ENCODE measurements around the gene WFDC2.

The WFDC2 gene

DNA sequence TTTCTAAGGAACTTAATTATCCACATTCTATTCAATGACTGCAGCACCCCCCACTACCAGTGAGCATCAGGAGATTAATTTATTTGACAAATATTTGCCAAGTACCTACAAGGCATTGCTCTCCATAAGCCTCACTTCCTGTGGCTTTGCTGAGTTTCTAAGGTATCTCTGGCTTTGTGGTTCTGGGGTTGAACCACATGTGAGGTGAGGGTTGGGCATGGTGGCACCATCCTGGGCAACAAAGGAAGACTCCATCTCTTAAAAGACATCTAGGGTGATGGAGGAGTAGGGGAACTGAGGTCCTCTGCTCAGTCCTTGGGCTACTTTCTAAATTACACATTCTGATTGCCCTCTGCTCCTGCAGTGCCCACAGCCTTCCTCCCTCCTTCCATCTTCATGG, 25.5 kb upstream of the WFDC2 start:
- peaks cover 16% of the 10 kb centered on the region for H3K27me3 Mint-ChIP-seq

DNA sequence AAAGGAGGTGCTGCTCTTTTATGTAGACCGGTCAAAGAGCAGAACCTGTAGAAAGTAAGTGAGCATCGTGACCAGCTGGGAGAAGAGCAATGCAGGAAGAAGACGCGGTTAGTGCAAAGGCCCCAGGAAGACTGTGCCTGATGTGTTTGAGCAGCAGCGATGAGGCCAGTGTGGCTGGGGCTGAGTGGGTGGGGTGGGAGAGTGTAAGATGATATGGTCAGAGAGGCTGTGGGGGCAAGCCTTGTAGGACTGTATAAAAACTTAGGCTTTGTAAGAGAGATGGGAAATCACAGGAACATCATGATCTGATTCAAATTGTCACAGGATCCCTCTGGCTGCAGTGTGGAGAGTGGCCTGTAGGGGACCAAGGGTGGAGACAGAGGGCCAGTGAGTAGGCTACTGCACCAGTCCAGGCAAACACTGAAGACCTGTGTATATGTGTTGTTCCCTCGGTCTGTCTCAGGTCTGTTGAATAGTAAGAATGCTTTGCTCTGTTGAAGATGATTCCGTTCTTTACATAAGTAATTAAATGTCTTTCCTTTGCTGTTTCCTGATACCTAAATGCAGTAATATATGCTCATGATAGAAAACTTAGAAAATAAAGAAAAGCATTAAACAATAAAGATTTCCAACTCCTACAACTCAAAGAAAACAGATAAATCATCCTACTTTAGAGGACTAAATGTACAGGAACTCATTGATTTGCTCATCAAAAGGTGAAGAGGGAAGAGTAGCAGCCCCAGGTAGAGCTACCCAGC, 23.6 kb upstream of the WFDC2 start:
- H3K4me3 Mint-ChIP-seq: no peak overlapping the region
- peaks cover 15% of the 10 kb centered on the region for H3K4me1 Mint-ChIP-seq
- peaks cover 16% of the 10 kb centered on the region for H3K27me3 Mint-ChIP-seq
- no peaks in the 10 kb centered on the region for H3K9me3 Mint-ChIP-seq
- DNase-seq: peak in 1 of 2 donors; percentile 30
- ATAC-seq: peak; percentile 71
- no peak overlapping the region for H3K27ac Mint-ChIP-seq

More for the DNA sequence above, 25.5 kb upstream of the WFDC2 start:
- no peaks in the 10 kb centered on the region for H3K9me3 Mint-ChIP-seq
- no peak overlapping the region for H3K4me3 Mint-ChIP-seq
- H3K27ac Mint-ChIP-seq: no peak overlapping the region
- DNase-seq: peak; percentile 25 to 54
- H3K4me1 Mint-ChIP-seq: peaks cover 15% of the 10 kb centered on the region
- ATAC-seq: peak; percentile 91

DNA sequence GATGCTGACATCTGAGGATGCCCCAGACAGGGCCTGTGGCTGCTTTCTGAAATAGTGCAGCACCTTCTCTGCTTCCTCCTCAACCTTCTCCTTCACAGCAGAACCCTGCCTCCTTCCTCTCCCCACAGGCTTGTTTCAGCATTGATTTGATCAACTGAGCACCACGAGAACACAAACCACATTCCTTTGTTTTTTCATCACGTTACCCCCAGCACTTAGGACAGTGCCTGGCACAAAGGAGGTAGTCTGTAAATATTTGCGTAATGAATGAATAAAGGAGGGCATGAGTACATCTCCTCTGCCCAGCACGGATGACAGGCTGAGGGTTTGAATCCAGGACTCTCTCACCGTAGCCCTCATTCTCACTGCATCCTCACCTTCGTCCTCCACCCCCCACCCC, 21.3 kb upstream of the WFDC2 start:
- no peak overlapping the region for H3K4me3 Mint-ChIP-seq
- DNase-seq (no peak), ATAC-seq (no peak)
- H3K27ac Mint-ChIP-seq: no peak overlapping the region
- H3K27me3 Mint-ChIP-seq: peaks cover 16% of the 10 kb centered on the region
- no peaks in the 10 kb centered on the region for H3K9me3 Mint-ChIP-seq
- peaks cover 20% of the 10 kb centered on the region for H3K4me1 Mint-ChIP-seq

DNA sequence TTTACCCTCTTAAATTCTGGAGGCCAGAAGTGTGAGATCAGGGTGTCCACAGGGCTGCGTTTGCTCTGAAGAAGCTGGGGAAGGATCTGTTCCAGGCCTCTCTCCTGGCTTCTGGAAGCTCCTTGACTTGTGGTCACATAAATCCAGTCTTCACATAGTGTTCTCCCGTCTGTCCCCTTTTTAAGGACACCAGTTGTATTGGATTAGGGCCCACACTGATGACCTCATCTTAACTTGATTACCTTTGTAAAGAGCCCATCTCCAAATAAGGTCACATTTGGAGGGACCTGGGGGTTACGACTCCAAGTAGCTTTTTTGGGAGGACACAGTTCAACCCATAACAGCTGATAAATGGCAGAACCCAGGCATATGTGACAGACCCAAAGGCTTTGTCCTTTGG, 20.0 kb upstream of the WFDC2 start:
- no peak for ATAC-seq
- Mint-ChIP-seq H3K4me3 (no peak overlapping the region), H3K27ac (no peak overlapping the region), H3K9me3 (no peaks in the 10 kb centered on the region), H3K4me1 (peaks cover 9% of the 10 kb centered on the region), H3K27me3 (peaks cover 11% of the 10 kb centered on the region)
- no peak for DNase-seq

DNA sequence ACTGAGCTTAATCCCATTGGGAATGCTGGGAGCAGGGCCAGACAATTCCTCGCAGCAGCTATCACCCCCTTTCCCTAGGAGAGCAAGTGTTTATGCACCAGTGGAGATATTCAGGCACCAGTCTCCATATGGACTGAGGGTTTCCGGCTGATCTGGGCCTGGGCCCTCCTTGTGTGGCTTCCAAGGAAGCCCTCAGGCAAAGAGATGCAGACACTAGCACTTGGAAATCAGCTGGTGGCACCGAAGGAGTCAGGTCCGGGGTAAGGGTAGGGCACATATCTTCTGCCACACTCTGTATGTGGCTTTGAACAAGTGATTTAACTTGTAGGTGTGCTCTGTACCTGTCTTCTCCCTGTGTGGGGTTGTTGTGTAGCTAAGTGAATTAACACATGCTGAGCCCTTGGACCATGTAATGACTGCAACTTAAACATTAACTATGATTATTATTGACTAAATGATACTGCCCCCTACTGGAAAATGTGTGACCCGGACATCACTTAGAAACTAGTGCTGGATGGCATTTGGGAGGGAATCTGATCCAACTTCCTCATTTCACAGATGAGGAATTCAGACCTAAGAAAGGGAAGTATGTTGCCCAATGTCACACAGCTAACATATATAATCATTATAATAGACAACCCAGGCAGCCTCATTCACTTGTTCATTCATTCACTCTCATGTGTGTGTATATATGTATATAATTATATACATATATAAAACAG, 19.3 kb upstream of the WFDC2 start:
- H3K4me3 Mint-ChIP-seq: no peak overlapping the region
- H3K9me3 Mint-ChIP-seq: no peaks in the 10 kb centered on the region
- peaks cover 5% of the 10 kb centered on the region for H3K4me1 Mint-ChIP-seq
- peak; percentile 62 for ATAC-seq
- H3K27me3 Mint-ChIP-seq: peaks cover 4% of the 10 kb centered on the region
- H3K27ac Mint-ChIP-seq: no peak overlapping the region
- no peak for DNase-seq

DNA sequence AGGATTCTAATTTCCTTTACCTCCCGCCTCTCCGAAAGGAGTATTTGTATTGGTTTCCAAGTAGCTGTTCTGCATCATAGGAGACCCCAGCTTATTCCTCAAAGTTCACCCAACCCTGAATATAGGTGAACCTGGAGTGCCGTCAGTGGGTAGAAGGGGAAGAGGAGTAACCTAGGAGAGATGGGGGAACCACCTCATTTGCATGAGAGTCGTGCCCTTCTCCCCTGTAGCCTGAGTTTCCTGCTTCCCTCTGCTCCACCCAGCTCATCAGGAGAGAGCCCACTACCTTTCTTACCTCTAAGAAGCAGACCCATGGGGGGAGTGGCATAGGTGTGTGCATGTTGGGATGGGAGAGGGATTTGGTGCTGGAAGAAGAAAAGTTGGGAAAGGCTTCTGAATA, 17.3 kb upstream of the WFDC2 start:
- Mint-ChIP-seq H3K27me3 (no peaks in the 10 kb centered on the region), H3K4me1 (peaks cover 5% of the 10 kb centered on the region), H3K27ac (no peak overlapping the region), H3K4me3 (no peak overlapping the region), H3K9me3 (no peaks in the 10 kb centered on the region)
- ATAC-seq (no peak), DNase-seq (no peak)

DNA sequence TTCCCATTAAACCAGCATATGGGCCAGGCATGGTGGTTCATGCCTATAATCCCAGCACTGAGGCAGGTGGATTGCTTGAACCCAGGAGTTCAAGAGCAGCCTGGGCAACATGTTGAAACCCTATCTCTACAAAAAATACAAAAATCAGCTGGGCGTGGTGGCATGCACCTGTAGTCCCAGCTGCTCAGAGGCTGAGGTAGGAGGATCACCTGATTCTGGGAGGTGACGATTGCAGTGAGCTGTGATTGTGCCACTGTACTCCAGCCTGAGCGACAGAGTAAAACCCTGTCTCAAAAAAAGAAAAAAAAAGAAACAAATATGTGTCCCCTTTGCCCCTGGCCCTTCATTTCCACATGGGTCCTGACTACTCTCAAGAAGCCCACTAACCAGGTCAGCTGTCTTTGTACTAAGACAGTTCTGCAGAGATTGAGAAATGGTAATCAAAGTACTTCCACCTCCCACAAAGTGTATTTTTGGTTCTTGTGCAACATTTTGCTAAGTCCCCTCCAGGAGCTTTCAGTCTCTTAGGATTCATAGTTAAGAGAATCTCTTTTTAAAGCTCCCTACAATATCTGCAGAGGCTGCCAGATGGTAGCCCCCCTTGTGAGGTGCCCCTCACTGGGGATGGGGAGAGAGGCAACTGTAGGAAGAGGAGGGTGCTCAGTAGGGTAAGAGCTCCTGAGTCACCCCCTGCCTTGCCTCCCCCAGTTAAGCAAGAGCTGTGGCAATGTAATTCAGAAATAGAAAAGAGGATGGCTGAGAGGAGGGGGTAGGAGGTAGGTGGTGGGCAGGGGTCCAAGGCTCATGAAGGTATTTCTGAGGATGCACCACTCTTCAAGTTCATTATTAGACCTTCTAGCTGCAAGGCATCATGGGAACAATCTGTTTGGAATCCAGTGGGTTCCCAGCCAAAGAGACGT, 16.5 kb upstream of the WFDC2 start:
- Mint-ChIP-seq H3K4me3 (no peak overlapping the region), H3K27ac (peak overlapping the region in 1 of 2 donors; percentile 37), H3K27me3 (no peaks in the 10 kb centered on the region), H3K4me1 (peaks cover 5% of the 10 kb centered on the region), H3K9me3 (no peaks in the 10 kb centered on the region)
- ATAC-seq (no peak), DNase-seq (no peak)

DNA sequence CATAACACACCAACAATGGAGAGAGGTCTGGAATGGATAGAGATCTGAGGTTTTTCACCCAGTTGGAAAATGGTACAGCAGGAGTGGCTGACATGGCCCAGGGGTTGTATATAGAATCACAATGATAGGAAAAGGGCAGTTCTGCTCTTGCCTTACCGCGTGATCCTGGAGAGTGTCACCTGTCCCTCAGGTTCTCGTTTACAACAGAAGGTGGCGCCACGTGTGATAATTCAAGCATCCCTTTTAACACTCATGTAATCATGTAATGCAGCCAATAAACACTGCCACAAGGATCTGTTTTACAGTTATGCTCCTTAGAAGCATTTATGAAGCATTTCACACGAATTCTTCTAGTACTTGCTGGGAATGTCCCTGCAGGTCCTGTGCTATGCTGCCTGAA, 12.9 kb upstream of the WFDC2 start:
- peak; percentile 37 to 40 for DNase-seq
- Mint-ChIP-seq H3K4me3 (no peak overlapping the region), H3K27ac (no peak overlapping the region)

DNA sequence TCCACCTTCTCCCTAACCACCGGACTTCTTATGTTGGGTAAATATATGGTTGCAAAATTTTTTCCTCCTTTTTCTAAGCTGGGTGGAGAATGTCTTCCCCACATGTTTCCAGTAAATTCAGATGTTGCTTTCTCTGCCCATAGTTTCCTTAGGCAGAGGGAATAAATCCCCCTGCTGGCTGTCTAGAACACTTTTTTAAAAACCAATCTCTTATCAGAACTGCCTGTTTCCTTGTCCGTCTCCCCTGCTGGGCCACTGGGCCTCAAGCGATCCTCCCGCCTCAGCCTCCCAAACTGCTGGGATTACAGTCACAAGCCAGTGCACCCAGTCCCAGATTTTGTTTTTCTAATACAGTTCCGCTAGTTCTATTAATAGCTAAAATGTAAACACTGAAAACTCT, 9.9 kb upstream of the WFDC2 start:
- ATAC-seq (no peak), DNase-seq (no peak)
- Mint-ChIP-seq H3K27me3 (no peaks in the 10 kb centered on the region), H3K4me1 (peaks cover 7% of the 10 kb centered on the region), H3K27ac (no peak overlapping the region), H3K9me3 (no peaks in the 10 kb centered on the region), H3K4me3 (no peak overlapping the region)

More for the DNA sequence above, 12.9 kb upstream of the WFDC2 start:
- ATAC-seq: peak; percentile 74
- H3K27me3 Mint-ChIP-seq: no peaks in the 10 kb centered on the region
- H3K4me1 Mint-ChIP-seq: peaks cover 12% of the 10 kb centered on the region
- no peaks in the 10 kb centered on the region for H3K9me3 Mint-ChIP-seq

DNA sequence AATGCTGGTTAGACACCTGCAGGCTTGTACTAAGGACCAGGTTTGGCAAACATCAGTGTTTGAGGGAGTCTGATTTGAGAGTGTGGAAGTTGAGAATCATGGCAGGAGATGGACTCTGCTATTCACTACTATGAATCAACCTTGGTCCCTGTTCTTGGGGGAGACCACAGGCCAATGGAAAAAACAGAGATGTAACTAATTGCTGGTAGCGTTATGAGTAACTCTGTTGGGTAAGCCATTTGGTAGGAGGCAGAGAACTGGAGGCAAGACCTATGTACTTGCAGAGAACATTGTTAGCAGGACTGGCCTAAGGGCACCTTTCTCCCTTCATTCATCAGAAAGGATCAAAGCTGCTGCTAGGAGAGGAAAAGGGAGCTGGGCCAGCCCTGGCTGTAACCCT, 8.3 kb upstream of the WFDC2 start:
- Mint-ChIP-seq H3K27me3 (no peaks in the 10 kb centered on the region), H3K4me1 (peaks cover 7% of the 10 kb centered on the region), H3K9me3 (no peaks in the 10 kb centered on the region), H3K4me3 (no peak overlapping the region), H3K27ac (no peak overlapping the region)
- peak; percentile 85 for ATAC-seq
- DNase-seq: peak in 1 of 2 donors; percentile 21

DNA sequence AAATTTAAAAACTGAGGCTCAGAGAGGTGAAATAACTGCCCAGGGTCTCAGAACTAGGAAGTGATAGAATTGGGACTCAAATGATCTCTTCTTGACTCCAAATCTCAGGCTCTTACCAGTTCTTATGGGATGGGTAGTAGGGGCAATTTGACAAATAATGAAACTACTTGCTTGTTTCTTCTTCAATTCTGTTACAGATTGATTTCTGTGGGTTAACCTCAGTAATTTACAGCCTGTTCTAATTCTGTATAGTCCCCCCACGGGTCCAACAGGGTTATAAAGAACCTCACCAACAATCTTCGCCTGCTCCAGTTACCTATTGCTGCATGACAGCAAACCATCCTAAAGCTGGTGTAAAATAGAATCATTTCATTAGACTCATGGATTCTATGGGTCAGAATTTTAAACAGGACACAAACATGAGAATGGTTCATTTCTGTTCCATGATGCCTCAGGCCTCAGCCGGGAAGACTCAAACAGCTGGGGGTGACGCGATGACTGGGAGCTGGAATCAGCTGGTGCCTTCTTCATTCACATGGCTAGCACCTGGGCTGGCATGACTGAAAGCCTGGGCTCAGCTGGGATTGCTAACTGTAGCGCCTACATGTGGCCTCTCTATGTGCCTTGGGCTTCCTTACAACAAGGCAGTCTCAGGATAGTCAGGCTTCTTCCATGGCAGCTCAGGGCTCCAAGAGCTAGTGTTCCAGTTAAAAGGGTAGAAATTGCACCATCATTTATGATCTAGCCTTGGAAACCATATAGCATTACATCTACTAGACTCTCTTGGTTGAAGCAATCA, 6.6 kb upstream of the WFDC2 start:
- H3K27ac Mint-ChIP-seq: no peak overlapping the region
- no peaks in the 10 kb centered on the region for H3K9me3 Mint-ChIP-seq
- no peak for ATAC-seq
- peaks cover 2% of the 10 kb centered on the region for H3K27me3 Mint-ChIP-seq
- H3K4me3 Mint-ChIP-seq: no peak overlapping the region
- peaks cover 7% of the 10 kb centered on the region for H3K4me1 Mint-ChIP-seq
- no peak for DNase-seq

DNA sequence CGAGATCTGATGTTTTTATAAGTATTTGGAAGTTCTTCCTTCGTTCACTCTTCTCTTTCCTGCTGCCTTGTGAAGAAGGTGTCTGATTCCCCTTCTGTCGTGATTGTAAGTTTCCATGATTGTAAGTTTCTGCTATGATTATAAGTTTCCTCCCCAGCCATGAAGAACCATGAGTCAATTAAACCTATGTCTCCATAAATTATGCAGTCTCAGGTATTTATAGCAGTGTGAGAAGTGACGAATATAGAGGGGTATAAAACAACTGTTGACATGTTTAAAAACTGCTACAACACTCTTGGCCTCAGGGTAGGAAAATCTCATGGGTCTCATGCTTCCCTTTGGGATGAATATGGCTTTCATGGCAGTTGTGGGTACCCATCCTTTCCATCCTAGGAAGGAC, 5.8 kb upstream of the WFDC2 start:
- ATAC-seq (no peak), DNase-seq (no peak)
- no peaks in the 10 kb centered on the region for H3K9me3 Mint-ChIP-seq
- H3K4me3 Mint-ChIP-seq: no peak overlapping the region
- H3K27me3 Mint-ChIP-seq: peaks cover 10% of the 10 kb centered on the region
- no peak overlapping the region for H3K27ac Mint-ChIP-seq
- H3K4me1 Mint-ChIP-seq: peaks cover 7% of the 10 kb centered on the region

DNA sequence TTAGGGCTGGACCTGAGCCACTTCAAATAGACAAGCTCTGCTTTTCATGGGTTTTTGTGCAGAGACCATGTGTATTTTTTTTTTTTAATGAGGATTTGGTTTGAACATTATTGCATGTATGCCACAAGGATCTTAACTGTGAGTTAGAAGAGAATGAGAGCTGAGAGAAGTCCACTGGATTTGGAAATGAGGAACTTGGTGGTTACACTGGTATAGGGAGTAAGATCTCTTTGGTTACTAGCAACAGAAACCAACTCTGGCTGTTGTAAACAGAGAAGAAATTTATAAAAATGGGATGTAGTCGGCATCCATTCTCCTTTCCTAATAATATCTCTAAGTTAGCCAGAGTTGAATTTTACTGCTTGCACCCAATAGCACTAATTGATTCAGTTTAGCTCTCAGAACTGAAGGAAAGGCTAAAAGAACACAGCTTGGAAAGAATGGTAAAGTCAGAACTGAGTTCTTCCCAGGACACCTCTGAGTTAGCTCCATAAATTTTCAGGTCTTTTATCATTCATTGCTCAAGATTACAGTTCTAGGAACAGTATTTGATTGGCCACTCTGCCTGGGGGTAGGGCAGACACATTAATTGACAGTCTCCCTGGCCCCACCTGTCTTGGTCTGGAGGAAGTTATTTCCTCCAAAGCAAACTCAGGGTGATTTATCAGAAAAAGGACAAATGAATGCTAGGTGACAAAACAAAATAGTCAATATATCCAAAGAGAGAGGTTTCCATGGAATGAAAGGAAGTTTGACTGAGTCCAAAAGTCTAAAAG, 3.9 kb upstream of the WFDC2 start:
- Mint-ChIP-seq H3K27me3 (peaks cover 28% of the 10 kb centered on the region), H3K4me1 (peaks cover 17% of the 10 kb centered on the region), H3K4me3 (no peak overlapping the region), H3K27ac (no peak overlapping the region), H3K9me3 (no peaks in the 10 kb centered on the region)
- ATAC-seq (no peak), DNase-seq (no peak)

DNA sequence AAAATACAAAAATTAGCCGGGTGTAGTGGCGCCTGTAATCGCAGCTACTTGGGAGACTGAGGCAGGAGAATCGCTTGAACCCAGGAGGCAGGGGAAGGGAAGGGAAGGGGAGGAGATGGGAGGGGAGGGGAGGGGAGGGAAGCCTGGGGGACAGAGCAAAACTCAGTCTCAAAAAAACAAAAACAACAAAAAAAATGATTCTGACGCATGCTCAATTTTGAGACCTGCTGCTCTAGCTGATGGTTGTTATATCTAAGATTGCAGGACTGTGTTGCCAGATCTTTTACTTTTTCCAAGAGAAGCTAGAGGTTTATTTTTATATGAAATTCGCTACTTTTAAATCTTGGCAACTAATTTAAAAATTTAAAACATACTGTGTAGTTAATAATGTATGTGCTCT, 2.4 kb upstream of the WFDC2 start:
- no peak overlapping the region for H3K4me3 Mint-ChIP-seq
- no peak overlapping the region for H3K27ac Mint-ChIP-seq
- no peaks in the 10 kb centered on the region for H3K9me3 Mint-ChIP-seq
- DNase-seq (no peak), ATAC-seq (no peak)
- H3K4me1 Mint-ChIP-seq: peaks cover 10% of the 10 kb centered on the region
- H3K27me3 Mint-ChIP-seq: peaks cover 39% of the 10 kb centered on the region
